HepG2 (cell line): ENCODE data around the gene PMS1. TPM values are rescaled to one million over a fixed set of nuclear protein-coding genes. Genes with fewer than 3 reads are reported as not detected.

Source experiments
- AGO1 ChIP-seq: fragments of 200-400 bp; formaldehyde crosslinking; IDR thresholded peaks from 2 replicates; pipeline ENCODE4 v1.6.1; 2017; ENCODE audit warnings: mild to moderate bottlenecking, low read depth, low read length, moderate library complexity; ENCODE audit not compliant: poor library complexity, severe bottlenecking
- AHR ChIP-seq: IDR thresholded peaks from 2 replicates; pipeline ENCODE4 v1.6.1; 2018; ENCODE audit warnings: missing genetic modification reagents, missing compliant biosample characterization
- BCL6 ChIP-seq: IDR thresholded peaks from 2 replicates; pipeline ENCODE4 v1.6.1; 2016; ENCODE audit warnings: missing genetic modification reagents, missing compliant biosample characterization
- BORCS8-MEF2B ChIP-seq: sonication (generic); formaldehyde crosslinking; IDR thresholded peaks from 2 replicates; pipeline ENCODE4 v1.8.0; 2022; ENCODE audit warnings: mild to moderate bottlenecking, missing genetic modification reagents
- GLMP ChIP-seq: sonication (generic); formaldehyde crosslinking; IDR thresholded peaks from 2 replicates; pipeline ENCODE4 v1.9.0; 2021; ENCODE audit warnings: missing genetic modification reagents, mild to moderate bottlenecking, borderline replicate concordance
- KIAA2018 ChIP-seq: sonication (generic); formaldehyde crosslinking; IDR thresholded peaks from 2 replicates; pipeline ENCODE4 v1.5.0; 2020; ENCODE audit warnings: mild to moderate bottlenecking, missing genetic modification reagents, borderline replicate concordance
- MYPOP ChIP-seq: sonication (generic); formaldehyde crosslinking; IDR thresholded peaks from 2 replicates; pipeline ENCODE4 v1.8.1; 2023; ENCODE audit warnings: mild to moderate bottlenecking, moderate library complexity, missing genetic modification reagents
- NFYB ChIP-seq: sonication (generic); formaldehyde crosslinking; IDR thresholded peaks from 2 replicates; pipeline ENCODE4 v1.4.0; 2020; ENCODE audit warnings: missing genetic modification reagents
- NR0B2 ChIP-seq: sonication (generic); formaldehyde crosslinking; IDR thresholded peaks from 2 replicates; pipeline ENCODE4 v1.4.0; 2020; ENCODE audit warnings: mild to moderate bottlenecking, missing genetic modification reagents
- PTBP1 ChIP-seq: fragments of 200-400 bp; formaldehyde crosslinking; IDR thresholded peaks from 2 replicates; pipeline ENCODE4 v1.6.1; 2018; ENCODE audit warnings: low read length, low read depth; ENCODE audit not compliant: poor library complexity, severe bottlenecking
- SP1 ChIP-seq, 2 experiments: fragments of 450-650 bp in 1 of 2; sonication (generic) in 1 of 2; formaldehyde crosslinking in 1 of 2; IDR thresholded peaks; 2 replicates each; pipeline versions ENCODE4 v1.4.0 to v1.6.1; 2016 to 2020; ENCODE audit warnings: missing genetic modification reagents in 1 of 2
- SP4 ChIP-seq: sonication (generic); formaldehyde crosslinking; IDR thresholded peaks from 2 replicates; pipeline ENCODE4 v1.8.1; 2023; ENCODE audit warnings: mild to moderate bottlenecking, missing genetic modification reagents
- SRSF1 ChIP-seq: fragments of 200-400 bp; formaldehyde crosslinking; optimal IDR thresholded peaks from 2 replicates; pipeline ENCODE3; 2017; ENCODE audit warnings: mild to moderate bottlenecking, low read depth, low read length, moderate library complexity
- STAG1 ChIP-seq: sonication (generic); formaldehyde crosslinking; IDR thresholded peaks from 2 replicates; pipeline ENCODE4 v1.4.0; 2020; ENCODE audit warnings: missing genetic modification reagents
- ZBTB1 ChIP-seq: sonication (generic); formaldehyde crosslinking; IDR thresholded peaks from 2 replicates; pipeline ENCODE4 v1.4.0; 2020; ENCODE audit warnings: missing genetic modification reagents, borderline replicate concordance
- ZNF367 ChIP-seq: sonication (generic); formaldehyde crosslinking; IDR thresholded peaks from 2 replicates; pipeline ENCODE4 v1.4.0; 2020; ENCODE audit warnings: missing genetic modification reagents, borderline replicate concordance
- ZNF670 ChIP-seq: sonication (generic); formaldehyde crosslinking; IDR thresholded peaks from 2 replicates; pipeline ENCODE4 v1.8.0; 2022; ENCODE audit warnings: mild to moderate bottlenecking, missing genetic modification reagents, borderline replicate concordance
- ZNF891 ChIP-seq: sonication (generic); formaldehyde crosslinking; IDR thresholded peaks from 2 replicates; pipeline ENCODE4 v1.5.0; 2020; ENCODE audit warnings: mild to moderate bottlenecking, missing genetic modification reagents
- polyA plus RNA-seq, 8 experiments: library from polyadenylated mRNA; depleted of rRNA in 3 of 8; stranded (reverse) in 7 of 8; unstranded in 1 of 8; fragments of >200 nt; fragmentation: Illumina TruSeq in 4 of 8; extraction: Trizol in 4 of 8; gene quantifications; 2 replicates each; pipeline versions ENCODE4 v1.2.1 to v1.2.3, GENCODE V29; 2011 to 2016; ENCODE audit warnings: low read depth in 4 of 8, missing spikeins in 1 of 8, mixed read lengths in 1 of 8; ENCODE audit not compliant: insufficient read depth in 1 of 8
- total RNA-seq, 5 experiments: library from RNA; depleted of rRNA; stranded (reverse); fragments of >200 nt; fragmentation: Illumina TruSeq; extraction: Trizol; gene quantifications; 2 replicates each; pipeline ENCODE4 v1.2.3, GENCODE V29; 2016; ENCODE audit warnings: low read depth in 1 of 5

PMS1 gene
- total and polyA plus RNA-seq, 2 of the 13 experiments (the other 11 are each of a cell fraction or from before 2014, with no cell fraction given), result 14.6 to 39.9 TPM

- peak; percentile 35 for TF ChIP-seq SRSF1
- TF ChIP-seq NFYB (CRISPR knock-in tag), result 0 out of 2 replicates have a peak, but pooled peaks have one; percentile 42
- no peak for TF ChIP-seq GLMP (CRISPR knock-in tag)
- TF ChIP-seq ZNF367, result no peak
- no peak for TF ChIP-seq ZNF670 (CRISPR knock-in tag)
- TF ChIP-seq AGO1, result no peak
- TF ChIP-seq MYPOP, result peak; percentile 100
- TF ChIP-seq PTBP1, result no peak
- no peak for TF ChIP-seq KIAA2018 (CRISPR knock-in tag)
- TF ChIP-seq BCL6, result peak; percentile 10; the same call in 1 of the 2 replicates
- peak; percentile 93 for TF ChIP-seq ZNF891
- TF ChIP-seq ZBTB1 (CRISPR knock-in tag), result no peak
- TF ChIP-seq AHR, result peak; percentile 86
- peak; percentile 97 for TF ChIP-seq BORCS8-MEF2B
- TF ChIP-seq STAG1 (CRISPR knock-in tag), result no peak; the same call in 1 of the 2 replicates
- no peak for TF ChIP-seq NR0B2 (CRISPR knock-in tag)
- no peak for TF ChIP-seq SP4 (CRISPR knock-in tag)
- TF ChIP-seq SP1 (IDR thresholded peaks at IDR 0.05), result no peak
- TF ChIP-seq SP1 (CRISPR knock-in tag; IDR thresholded peaks at IDR 0.05), result no peak; the same call in 1 of the 2 replicates
These were observed 21.5 kb upstream of the PMS1 start, which contains the start of gene OSGEPL1 (continued) for GRCh38 chr2:189762551-189763298.
